HG03280 (cell line): ENCODE data around the gene KSR1.

Experiments used
- ATAC-seq: cut with Tn5 transposase; IDR thresholded peaks from one replicate; pipeline ENCODE4 v1.9.1; 2021; ENCODE audit warnings: mild to moderate bottlenecking, moderate library complexity; ENCODE audit not compliant: unreplicated experiment

KSR1 gene

DNA sequence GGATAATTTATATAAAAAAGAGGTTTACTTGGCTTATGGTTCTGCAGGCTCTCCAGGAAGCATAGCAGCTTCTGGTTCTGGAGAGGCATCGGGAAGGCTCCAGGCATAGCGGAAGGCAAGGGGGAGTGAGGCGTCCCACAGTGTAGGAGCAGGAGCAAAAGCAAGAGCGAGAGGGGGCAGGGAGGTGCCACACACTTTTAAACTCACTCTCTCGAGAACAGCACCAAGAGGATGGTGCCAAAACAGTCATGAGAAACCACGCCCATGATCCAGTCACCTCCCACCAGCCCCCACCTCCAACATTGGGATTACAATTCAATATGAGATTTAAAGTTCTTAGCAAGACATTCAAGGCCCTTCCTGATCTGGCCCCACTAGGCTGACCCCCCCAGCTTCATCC, 124.8 kb downstream of the KSR1 start:
- ATAC-seq = no peak

DNA sequence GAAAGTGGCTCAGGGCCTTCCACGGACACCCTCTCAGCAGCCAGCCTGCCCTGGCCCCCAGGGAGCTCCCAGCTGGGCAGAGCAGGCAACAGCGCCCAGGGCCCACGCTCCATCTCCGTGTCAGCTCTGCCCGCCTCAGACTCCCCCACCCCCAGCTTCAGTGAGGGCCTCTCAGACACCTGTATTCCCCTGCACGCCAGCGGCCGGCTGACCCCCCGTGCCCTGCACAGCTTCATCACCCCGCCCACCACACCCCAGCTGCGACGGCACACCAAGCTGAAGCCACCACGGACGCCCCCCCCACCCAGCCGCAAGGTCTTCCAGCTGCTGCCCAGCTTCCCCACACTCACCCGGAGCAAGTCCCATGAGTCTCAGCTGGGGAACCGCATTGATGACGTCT, 126.4 kb downstream of the KSR1 start:
- no peak for ATAC-seq

DNA sequence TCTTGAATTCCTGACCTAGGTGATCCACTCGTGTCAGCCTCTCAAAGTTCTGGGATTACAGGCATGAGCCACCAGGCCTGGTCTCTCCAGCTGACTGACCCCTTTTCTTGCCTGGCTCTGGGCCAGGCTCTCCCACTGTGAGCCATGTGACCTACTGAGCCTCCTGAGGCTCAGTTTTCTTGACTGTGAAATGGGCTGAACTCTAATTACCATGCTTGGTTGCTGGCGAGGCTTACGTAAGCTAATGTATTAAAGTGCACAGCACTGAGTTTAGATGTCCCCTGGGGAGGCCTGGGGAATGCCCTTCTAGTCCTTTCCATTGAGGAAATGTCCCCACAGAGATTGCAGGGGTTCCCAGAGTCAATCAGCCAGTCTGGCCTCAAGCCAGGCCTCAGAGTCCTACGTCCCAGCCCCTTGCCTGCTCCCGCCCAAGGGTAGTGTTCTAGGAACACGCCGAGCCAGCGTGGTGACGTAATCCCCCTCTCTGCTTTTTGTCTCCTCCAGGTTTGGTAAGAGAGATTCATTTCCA, 129.0 kb downstream of the KSR1 start:
- no peak for ATAC-seq

- ATAC-seq = no peak
Observed at GRCh38 chr17:27585792-27586191, 129.5 kb downstream of the KSR1 start.

DNA sequence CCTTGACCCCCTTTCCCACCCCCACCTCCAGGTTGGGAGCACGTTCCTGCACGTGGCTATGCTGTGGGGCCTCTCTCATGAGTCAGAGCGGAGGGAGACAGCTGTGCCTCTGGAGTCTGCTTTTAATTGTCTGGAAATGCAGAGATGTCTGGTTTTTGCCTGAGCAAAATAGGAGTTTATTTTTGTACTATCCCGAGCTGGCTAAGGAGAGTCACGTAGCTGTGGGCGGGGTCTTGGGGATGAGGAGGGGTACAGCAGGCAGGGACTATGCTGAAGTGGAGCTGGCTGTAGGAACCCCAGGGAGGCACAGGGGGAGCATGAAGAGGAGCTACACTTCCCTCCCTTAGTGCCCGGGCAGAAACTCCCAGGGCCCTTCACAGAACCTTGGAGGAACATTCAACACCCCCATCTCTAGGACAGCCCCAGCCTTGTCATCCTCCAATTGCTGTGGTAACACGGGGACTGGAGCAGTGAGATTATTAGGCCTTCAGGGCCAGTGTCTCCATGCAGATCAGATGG, 130.0 kb downstream of the KSR1 start:
- ATAC-seq = no peak

DNA sequence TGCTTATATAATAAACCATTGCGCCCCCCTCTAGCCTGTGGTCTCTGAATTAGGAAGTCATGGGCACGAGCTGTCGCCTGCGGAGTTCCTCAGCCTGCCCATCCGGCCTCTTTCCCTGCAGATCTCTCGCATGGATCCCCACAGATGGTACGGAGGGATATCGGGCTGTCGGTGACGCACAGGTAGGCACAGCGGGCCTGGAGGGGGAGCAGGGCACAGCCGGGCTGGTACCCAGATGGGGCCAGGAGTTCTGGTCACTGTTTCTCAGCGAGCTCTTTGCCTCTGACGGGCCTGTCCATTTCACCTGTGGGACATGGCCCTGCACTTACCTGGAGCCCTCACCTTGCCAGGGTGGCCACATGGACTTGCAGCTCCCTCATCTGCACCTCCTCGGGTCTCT, 132.1 kb downstream of the KSR1 start:
- ATAC-seq = no peak

DNA sequence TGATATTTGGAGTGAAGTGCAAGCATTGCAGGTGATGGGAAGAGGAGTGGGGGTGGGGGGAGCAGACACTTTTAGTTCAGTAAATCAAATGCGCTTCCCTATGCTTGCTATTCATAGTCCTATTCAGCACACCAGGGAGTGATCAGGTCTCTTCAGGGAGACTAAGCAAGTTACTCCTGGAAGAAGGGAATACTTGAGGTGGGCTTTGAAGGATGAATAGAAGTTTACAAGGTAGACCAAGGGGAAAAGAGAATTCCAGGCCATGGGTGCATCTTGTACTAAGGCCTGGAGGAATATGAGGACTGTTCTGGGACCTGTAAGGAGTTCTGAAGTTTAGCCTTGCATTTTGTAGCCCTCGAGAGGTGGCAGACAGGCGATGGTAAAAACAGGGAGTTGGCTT, 134.6 kb downstream of the KSR1 start:
- ATAC-seq = no peak

GRCh38 chr17:27591986-27592385, 135.7 kb downstream of the KSR1 start:
- ATAC-seq = no peak

DNA sequence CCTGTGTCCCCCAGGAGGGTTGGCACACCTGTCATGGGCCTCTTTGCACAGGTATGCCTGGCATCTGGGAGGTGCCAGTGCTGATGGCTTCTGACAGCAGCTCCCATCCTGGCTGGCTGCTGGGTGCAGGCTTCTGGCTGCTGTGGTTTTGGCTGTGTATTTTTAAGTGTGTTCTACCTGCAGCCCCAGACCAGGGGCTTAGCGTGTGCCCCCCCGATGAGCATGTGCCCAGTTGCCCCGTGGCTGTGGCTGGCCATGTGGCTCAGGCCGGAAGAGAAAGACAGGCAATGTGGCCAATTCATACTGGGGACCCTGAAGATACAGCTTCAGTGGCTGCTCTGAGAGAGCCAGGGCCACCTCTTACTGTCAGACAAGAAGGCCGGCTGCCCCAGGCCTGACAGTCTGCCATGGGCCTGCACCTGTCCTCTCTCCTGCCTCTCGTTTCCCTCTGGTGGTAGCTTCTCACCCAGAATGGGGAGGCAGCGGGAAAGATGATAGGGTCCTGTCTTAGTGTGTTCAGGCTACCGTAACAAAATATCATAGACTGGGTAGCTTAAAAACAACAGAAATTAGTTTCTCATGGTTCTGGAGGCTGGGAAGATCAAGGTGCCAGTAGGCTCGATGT, 137.1 kb downstream of the KSR1 start:
- ATAC-seq = no peak

DNA sequence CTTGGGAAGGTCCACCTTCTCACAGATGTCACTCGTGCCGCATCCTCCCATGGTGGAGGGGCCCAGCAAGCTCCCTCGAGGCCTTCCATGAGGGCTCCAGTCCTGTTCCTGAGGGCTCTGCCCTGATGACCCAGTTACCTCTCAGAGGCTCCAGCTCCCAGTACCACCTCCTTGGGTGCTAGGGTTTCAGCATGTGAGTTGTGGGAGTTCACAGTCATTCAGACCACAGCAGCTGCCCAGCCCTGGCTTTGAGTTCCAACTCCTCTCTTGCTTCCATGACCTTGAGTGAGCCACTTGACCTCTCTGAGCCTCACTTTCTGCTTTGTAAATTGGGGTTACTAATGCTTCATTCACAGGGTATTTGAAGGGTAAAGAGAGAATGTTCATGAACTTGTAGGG, 137.6 kb downstream of the KSR1 start:
- ATAC-seq = no peak

- no peak for ATAC-seq
Observed at GRCh38 chr17:27595208-27595607, 139.0 kb downstream of the KSR1 start.

- ATAC-seq = no peak
Observed at GRCh38 chr17:27596096-27596495, 139.8 kb downstream of the KSR1 start.

GRCh38 chr17:27596566-27597187, 140.4 kb downstream of the KSR1 start:
- no peak for ATAC-seq

DNA sequence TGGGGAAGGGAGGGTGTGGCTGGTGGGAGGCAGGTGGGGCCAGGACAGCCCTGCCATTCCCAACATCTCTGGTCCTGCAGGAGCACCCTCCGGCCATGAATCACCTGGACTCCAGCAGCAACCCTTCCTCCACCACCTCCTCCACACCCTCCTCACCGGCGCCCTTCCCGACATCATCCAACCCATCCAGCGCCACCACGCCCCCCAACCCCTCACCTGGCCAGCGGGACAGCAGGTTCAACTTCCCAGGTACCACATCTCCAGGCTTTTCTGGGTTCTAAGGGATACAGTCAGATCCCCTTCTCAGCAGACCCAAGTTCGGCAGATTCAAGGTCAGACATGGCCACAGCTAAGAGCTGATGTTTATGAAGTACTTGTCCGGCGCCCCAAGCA, 140.9 kb downstream of the KSR1 start:
- ATAC-seq = no peak

DNA sequence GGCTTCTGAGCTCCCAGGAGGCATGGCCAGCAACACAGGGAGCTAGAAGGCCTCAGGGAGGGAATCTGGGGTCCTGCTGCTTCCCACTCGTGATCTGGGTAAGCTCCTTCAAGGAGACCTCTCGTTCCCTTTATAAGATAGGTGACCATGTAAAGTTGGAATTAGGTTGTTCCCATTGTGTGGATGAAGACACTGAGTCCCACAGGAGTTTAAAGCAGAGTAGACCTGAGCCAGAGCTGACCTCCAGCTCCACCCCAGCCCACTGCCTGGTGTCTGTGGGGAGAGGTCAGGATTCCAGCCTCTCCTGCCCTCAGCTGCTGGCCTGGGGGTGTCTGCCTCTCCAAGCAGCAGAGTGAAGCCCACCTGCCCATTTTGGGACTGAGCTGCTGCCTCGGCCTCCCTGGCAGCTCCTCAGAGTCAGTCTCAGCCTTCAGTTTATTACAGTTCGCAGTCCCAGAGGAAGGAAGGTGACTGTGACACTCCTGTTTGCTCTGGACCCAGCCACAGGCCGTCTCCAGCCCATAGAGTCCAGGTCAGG, 141.6 kb downstream of the KSR1 start:
- ATAC-seq = no peak

DNA sequence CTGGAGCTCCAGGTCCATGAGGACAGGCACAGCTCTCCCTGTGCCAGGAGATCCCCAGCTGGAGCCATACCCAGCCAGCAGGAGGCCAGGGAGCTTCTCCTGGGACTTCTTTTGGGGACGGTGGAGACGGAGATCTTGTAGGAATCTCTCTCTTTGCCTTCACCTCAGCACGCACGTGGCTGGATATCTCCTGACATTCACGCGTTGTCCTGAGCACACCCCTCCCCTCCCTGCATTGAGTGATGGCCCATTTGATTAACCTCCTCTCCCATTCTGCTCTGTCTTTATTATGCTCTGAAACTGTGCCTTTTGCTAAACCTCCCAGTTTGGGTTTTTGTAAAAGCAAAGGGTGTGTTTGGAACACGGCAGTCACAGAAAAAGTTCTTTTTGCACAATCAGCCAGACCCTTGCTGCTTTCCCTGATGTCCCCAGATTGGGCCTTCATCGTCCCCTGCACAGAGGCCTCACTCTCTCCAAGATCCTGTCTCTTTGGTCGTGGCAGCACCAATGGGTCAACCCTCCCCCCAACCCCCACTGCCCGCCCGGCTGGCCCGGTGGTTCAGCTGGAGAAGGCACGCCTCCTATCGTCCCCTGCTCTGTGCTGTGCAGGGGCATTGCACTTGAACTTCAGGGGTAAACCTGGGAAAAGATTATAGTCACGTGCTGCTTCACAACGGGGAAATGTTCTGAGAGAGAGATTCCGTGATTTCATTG, 142.2 kb downstream of the KSR1 start:
- ATAC-seq = no peak

GRCh38 chr17:27600471-27600870, 144.2 kb downstream of the KSR1 start:
- ATAC-seq = no peak

GRCh38 chr17:27601069-27601974, 145.1 kb downstream of the KSR1 start:
- ATAC-seq = no peak

- no peak for ATAC-seq
Observed at GRCh38 chr17:27601975-27602302, 145.7 kb downstream of the KSR1 start.

DNA sequence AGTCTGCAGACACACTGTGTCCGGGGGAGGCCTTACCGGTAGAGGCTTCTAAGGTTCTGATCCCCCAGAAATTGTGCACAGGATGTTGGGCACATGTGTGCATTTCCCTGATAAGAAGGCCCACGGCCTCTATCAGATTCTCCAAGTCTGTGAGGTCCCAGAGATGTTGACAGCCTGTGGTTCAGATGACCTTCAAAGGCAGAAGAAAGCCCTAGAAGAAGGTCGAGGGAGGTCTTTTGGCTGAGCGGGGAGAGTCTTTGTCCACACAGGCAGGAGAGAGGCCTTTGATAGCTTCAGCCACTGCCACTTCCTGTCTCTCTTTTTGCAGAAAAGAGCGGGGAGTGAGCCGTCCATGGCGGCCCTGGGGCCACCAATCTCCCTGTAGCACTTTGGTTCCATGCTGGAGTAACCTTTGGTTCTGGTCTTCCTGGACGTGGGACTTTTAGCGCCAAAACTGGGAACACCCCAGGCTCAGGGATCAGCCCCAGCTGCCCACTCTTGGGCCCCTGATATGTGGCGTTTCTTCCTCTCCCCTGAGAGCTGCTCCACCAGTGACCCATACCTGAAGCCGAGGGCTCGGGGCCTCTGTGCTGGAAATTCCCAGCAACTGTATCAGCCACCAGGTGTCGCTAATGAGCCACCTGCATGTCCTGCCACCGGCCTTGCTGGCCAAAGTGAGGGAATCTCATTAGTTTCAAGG, 146.6 kb downstream of the KSR1 start:
- no peak for ATAC-seq
